ENCODE results near the gene TAPBP.
"Not testable (repeated sequence)": the region's sequence is repeated elsewhere in the genome, so short reads cannot be mapped to it uniquely, and the experiment has no call there.

TAPBP gene

GRCh38 chr6:33285214-33285613, 28.7 kb downstream of the TAPBP start:
- intact Hi-C loops (cut with DNase I); DNase-seq: not testable (repeated sequence)

DNA sequence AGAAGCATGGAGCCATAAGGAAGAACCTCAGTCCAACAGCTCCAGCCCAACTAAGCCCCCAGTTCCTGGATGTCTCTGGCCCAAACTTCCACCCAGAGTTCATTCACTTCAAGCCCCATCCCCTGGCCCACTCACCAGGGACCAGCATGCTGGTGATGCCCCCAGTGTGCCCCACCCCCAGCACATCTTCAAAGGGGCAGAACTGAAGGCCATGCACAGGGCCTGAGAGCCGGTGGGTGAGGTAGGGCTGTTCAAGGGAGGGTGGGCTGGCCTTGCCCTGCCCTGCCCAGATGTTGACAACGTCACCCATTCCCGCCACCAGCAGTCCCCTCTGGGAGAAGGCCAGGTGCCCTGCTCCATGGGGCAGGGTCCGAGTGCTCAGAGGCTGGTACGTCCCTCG, 33.3 kb downstream of the TAPBP start:
- intact Hi-C loops (cut with DNase I), result no loop called here
- DNase-seq, result no peak

- intact Hi-C loops (cut with DNase I), result no loop called here
- DNase-seq, result no peak
These were observed 33.8 kb downstream of the TAPBP start for GRCh38 chr6:33279971-33280511.

GRCh38 chr6:33279257-33279695, 34.6 kb downstream of the TAPBP start:
- DNase-seq, result no peak
- intact Hi-C loops (cut with DNase I), result no loop called here

DNA sequence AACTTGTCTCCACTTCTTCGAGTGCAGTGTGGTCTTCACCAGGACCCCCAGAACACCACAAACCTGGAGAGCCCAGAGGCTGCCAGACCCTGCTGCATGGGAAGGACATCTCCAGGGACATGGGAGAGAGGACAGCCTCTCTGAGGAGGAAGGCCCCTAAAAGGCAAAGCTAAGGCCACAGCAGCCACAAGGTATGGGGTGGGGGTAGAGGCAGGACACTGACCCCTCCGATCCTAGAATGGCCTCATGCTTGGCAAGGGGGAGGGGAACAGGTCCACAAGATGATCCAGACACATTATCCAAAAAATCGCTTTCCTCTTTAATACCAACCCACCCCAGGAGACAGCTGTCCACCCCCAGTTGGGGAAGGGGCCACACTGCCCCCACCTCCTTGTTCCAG, 35.1 kb downstream of the TAPBP start:
- DNase-seq, result no peak
- intact Hi-C loops (cut with DNase I), result no loop called here

GRCh38 chr6:33278392-33278741, 35.5 kb downstream of the TAPBP start:
- DNase-seq, result peak in 1 of 42 donors; percentile 10
- intact Hi-C loops (cut with DNase I), result no loop called here

DNA sequence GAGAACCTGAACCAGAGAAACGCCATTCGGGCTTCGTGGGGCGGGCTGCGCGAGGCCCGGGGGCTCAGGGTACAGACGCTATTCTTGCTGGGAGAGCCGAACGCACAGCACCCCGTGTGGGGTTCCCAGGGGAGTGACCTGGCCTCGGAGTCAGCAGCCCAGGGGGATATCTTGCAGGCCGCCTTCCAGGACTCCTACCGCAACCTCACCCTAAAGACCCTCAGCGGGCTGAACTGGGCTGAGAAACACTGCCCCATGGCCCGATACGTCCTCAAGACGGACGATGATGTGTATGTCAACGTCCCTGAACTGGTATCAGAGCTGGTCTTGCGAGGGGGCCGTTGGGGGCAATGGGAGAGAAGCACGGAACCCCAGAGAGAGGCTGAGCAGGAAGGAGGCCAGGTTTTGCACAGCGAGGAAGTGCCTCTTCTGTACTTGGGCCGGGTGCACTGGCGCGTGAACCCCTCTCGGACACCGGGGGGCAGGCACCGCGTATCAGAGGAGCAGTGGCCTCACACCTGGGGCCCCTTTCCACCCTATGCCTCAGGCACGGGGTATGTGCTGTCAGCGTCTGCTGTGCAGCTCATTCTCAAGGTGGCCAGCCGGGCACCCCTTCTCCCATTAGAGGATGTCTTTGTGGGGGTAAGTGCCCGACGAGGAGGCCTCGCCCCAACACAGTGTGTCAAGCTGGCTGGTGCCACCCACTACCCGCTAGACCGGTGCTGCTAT, 36.1 kb downstream of the TAPBP start:
- no peak for DNase-seq
- intact Hi-C loops (cut with DNase I), result no loop called here

DNA sequence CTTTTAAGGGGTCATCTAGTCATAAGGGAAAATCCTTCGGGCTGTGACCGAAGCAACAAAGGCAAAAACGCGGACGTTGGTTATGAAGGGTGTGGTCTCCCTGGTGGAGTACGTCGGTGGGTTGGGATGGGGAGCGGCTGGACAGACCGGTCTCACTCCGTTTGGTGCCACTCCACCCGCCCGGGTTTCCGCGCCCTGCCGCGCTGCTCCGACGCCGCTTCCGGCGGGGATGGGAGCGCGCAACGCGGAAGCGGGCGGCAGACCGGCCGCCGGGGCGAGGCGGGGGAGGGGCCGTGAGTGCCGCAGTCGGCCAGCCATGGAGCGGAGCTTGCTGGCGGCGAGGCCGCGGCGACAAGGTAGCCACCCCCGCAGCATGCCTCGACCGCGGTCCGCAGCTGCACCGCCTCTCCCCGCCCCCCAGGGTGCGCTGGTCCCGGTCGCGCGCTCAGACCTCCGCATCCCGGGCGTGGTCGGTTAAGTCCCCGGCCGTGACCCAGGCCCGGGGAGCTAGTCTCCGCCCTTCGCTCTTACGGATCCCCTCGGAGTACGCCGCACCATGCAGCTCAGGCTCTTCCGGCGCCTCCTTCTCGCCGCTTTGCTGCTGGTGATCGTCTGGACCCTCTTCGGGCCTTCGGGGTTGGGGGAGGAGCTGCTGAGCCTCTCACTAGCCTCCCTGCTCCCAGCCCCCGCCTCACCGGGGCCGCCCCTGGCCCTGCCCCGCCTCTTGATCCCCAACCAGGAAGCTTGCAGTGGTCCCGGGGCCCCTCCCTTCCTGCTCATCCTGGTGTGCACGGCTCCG, 36.8 kb downstream of the TAPBP start, which contains the start of gene B3GALT4:
Gene B3GALT4 (plus strand): TSS at position 260 of the 799 bp plus-strand sequence. CDS start 297 bp downstream, at position 557.
- intact Hi-C loops (cut with DNase I), result no loop called here
- DNase-seq, result peak in 40 of 42 donors; percentile 27 to 79 (median 63)

DNA sequence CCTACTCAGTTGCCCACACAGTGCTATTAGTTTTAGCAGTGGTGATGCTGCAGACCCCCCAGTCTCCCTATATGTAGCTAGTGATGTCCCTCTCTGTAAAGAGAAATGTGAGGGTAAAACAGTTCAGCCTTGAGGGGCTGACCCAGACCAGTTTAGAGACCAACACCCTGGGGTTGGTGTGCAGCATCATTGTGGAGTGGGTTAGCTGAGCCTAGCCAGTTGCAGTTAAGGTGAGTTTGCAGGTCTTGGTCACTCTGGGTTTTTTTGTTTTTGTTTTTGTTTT, 37.4 kb downstream of the TAPBP start:
- DNase-seq, result no peak
- intact Hi-C loops (cut with DNase I), result no loop called here

- intact Hi-C loops (cut with DNase I); DNase-seq: not testable (repeated sequence)
These were observed 37.9 kb downstream of the TAPBP start for GRCh38 chr6:33275795-33276580.

GRCh38 chr6:33273924-33274902, 39.7 kb downstream of the TAPBP start:
- DNase-seq, result no peak
- intact Hi-C loops (cut with DNase I), result no loop called here

GRCh38 chr6:33273129-33273923, 40.6 kb downstream of the TAPBP start:
- intact Hi-C loops (cut with DNase I), result no loop called here
- DNase-seq, result no peak

DNA sequence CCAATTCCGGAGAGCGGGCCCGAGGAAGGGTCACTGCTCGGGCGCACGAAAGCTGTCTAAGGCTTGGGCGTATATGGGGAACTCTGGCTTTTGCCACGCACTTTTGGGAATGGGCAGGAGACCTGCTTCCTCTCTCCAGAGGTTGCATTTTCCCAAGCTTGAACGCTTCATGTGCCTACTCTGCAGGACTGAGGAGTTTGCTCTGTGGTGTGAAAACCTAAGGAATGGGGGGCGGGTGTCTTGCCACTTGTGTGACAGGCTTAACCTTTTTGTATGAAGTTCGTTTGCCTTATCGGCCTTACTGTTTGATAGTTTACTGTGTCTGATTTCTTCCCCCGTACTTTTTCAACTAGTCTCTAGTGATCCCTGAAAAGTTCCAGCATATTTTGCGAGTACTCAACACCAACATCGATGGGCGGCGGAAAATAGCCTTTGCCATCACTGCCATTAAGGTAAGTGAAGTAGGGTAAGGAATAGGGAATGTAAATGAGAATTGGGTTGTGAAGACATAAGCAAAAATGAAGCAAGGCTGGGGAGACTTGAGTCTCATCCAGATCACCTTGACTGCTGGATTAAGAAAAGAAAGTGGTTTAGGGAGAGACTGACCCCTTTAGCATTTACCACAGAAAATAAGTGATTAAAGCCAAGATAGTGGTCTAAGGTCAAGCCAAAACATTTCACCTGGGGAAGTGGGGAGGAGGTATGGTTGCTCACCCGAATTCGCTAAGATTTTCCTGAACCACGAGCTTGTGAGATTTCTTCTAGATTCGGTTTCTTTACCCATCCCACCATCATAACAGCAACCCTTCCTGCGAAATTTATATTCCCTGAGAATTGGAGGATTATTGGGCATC, 41.4 kb downstream of the TAPBP start:
- intact Hi-C loops (cut with DNase I), result no loop called here
- DNase-seq, result no peak

DNA sequence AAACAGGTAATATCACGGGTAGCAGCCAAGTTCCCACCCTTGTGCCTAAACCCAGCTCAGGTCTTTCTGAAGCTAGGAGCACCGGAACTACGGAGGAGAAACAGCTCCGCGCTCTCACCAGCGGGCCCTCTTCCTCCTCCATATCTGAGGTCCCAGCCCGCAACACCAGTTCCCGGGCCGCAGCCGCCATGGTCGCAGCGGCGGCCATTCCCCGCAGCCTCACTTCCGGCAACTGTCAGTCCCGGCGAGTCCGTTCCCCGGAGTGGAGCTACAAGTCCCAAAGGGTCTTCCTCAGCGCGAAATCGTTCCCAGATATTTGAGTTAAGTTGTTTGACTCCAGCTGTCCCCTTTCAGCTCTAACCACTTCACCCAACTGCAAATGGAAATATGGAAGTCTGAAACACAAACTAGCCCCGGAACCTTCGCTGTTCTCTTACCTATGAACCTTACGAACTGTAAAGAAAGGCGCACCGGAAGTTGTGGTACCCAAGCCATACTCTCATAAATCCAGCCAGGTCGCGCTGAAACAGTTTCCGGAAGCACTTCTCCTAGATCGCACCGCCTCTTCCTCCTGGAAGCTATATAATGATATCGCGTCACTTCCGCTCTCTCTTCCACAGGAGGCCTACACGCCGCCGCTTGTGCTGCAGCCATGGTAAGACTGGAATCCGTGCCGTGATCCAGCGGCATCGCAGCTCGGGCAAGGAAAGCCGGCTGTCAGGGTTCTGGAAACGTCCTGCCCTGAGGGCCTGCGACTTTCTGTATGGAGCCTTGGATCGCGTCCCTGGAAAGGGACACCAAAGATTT, 42.2 kb downstream of the TAPBP start, which contains the start of the genes RPS18 and VPS52:
Gene RPS18 (plus strand): TSS at position 608 of the 807 bp plus-strand sequence. CDS start 45 bp downstream, at position 653.
Gene VPS52 (minus strand): TSS at position 409 of the 807 bp plus-strand sequence. CDS start 201 bp downstream, at position 208.
- peak; percentile 83 to 99 (median 95) for DNase-seq
- intact Hi-C loops (cut with DNase I), result no loop called here

GRCh38 chr6:33271117-33271467, 42.8 kb downstream of the TAPBP start:
- DNase-seq, result no peak
- intact Hi-C loops (cut with DNase I), result no loop called here

GRCh38 chr6:33264015-33264414, 49.9 kb downstream of the TAPBP start:
- no peak for DNase-seq
- intact Hi-C loops (cut with DNase I), result no loop called here

Measured in head of caudate nucleus (tissue), 42 donors.